Measurements from ENCODE around the gene RBM23.
"Not testable (repeated sequence)": the region's sequence is repeated elsewhere in the genome, so short reads cannot be mapped to it uniquely, and the experiment has no call there.

Gene RBM23

GRCh38 chr14:22915886-22916521 lies 2.9 kb downstream of the RBM23 start:
- Histone ChIP-seq H3K4me1 (ENCODE audit: insufficient read depth, low read length) (peaks cover 9% of the 10 kb centered on the region), H3K27ac (ENCODE audit: low read depth, low read length) (no peak overlapping the region), H3K27me3 (ENCODE audit: insufficient read depth, low read length) (no peaks in the 10 kb centered on the region), H3K9ac (ENCODE audit: low read depth, low read length) (no peak overlapping the region), H3K36me3 (ENCODE audit: insufficient read depth, low read length) (peaks cover 43% of the 10 kb centered on the region), H3K4me3 (ENCODE audit: low read length) (no peak overlapping the region), H3K9me3 (ENCODE audit: insufficient read depth, low read depth, low read length) (no peaks in the 10 kb centered on the region)
- WGBS = 96% methylated on average over 8 of the region's 8 CpGs

- H3K27ac ChIP-seq (ENCODE audit: low read depth, low read length); H3K9me3 ChIP-seq (ENCODE audit: insufficient read depth, low read depth, low read length); H3K4me1 ChIP-seq (ENCODE audit: insufficient read depth, low read length); H3K4me3 ChIP-seq (ENCODE audit: low read length); H3K9ac ChIP-seq (ENCODE audit: low read depth, low read length); H3K27me3 ChIP-seq (ENCODE audit: insufficient read depth, low read length): not testable (repeated sequence)
- 100% methylated on average over 3 of the region's 4 CpGs for WGBS
- peaks cover 34% of the 10 kb centered on the region for H3K36me3 ChIP-seq (ENCODE audit: insufficient read depth, low read length)
These were observed 4.1 kb downstream of the RBM23 start for GRCh38 chr14:22914836-22915235.

GRCh38 chr14:22910916-22911315 lies 8.0 kb downstream of the RBM23 start:
- 96% methylated on average over 4 of the region's 5 CpGs for WGBS
- Histone ChIP-seq H3K27ac (ENCODE audit: low read depth, low read length) (no peak overlapping the region), H3K36me3 (ENCODE audit: insufficient read depth, low read length) (peaks cover 54% of the 10 kb centered on the region)

GRCh38 chr14:22908601-22909000 lies 10.3 kb downstream of the RBM23 start:
- Histone ChIP-seq H3K9me3 (ENCODE audit: insufficient read depth, low read depth, low read length) (no peaks in the 10 kb centered on the region), H3K27ac (ENCODE audit: low read depth, low read length) (no peak overlapping the region), H3K4me1 (ENCODE audit: insufficient read depth, low read length) (no peaks in the 10 kb centered on the region), H3K27me3 (ENCODE audit: insufficient read depth, low read length) (no peaks in the 10 kb centered on the region), H3K36me3 (ENCODE audit: insufficient read depth, low read length) (peaks cover 75% of the 10 kb centered on the region), H3K9ac (ENCODE audit: low read depth, low read length) (no peak overlapping the region), H3K4me3 (ENCODE audit: low read length) (no peak overlapping the region)
- WGBS = 96% methylated on average over 8 of the region's 8 CpGs

More at GRCh38 chr14:22910916-22911315, 8.0 kb downstream of the RBM23 start:
- Histone ChIP-seq H3K4me3 (ENCODE audit: low read length) (no peak overlapping the region), H3K9ac (ENCODE audit: low read depth, low read length) (no peak overlapping the region), H3K9me3 (ENCODE audit: insufficient read depth, low read depth, low read length) (no peaks in the 10 kb centered on the region), H3K27me3 (ENCODE audit: insufficient read depth, low read length) (no peaks in the 10 kb centered on the region), H3K4me1 (ENCODE audit: insufficient read depth, low read length) (no peaks in the 10 kb centered on the region)

GRCh38 chr14:22907429-22907828 lies 11.5 kb downstream of the RBM23 start:
- no peaks in the 10 kb centered on the region for H3K9me3 ChIP-seq (ENCODE audit: insufficient read depth, low read depth, low read length)
- no peak overlapping the region for H3K4me3 ChIP-seq (ENCODE audit: low read length)
- no peaks in the 10 kb centered on the region for H3K4me1 ChIP-seq (ENCODE audit: insufficient read depth, low read length)
- WGBS = no CpG with 5 or more reads among the region's 3 CpGs
- no peaks in the 10 kb centered on the region for H3K27me3 ChIP-seq (ENCODE audit: insufficient read depth, low read length)
- peaks cover 84% of the 10 kb centered on the region for H3K36me3 ChIP-seq (ENCODE audit: insufficient read depth, low read length)
- no peak overlapping the region for H3K9ac ChIP-seq (ENCODE audit: low read depth, low read length)
- H3K27ac ChIP-seq (ENCODE audit: low read depth, low read length) = no peak overlapping the region

GRCh38 chr14:22906073-22906472 lies 12.9 kb downstream of the RBM23 start:
- Histone ChIP-seq H3K27ac (ENCODE audit: low read depth, low read length) (no peak overlapping the region), H3K9ac (ENCODE audit: low read depth, low read length) (no peak overlapping the region), H3K36me3 (ENCODE audit: insufficient read depth, low read length) (peaks cover 85% of the 10 kb centered on the region), H3K9me3 (ENCODE audit: insufficient read depth, low read depth, low read length) (no peaks in the 10 kb centered on the region), H3K27me3 (ENCODE audit: insufficient read depth, low read length) (no peaks in the 10 kb centered on the region), H3K4me1 (ENCODE audit: insufficient read depth, low read length) (no peaks in the 10 kb centered on the region), H3K4me3 (ENCODE audit: low read length) (no peak overlapping the region)
- WGBS = 97% methylated on average over 20 of the region's 20 CpGs

- Histone ChIP-seq H3K4me3 (ENCODE audit: low read length) (no peak overlapping the region), H3K27me3 (ENCODE audit: insufficient read depth, low read length) (no peaks in the 10 kb centered on the region), H3K4me1 (ENCODE audit: insufficient read depth, low read length) (no peaks in the 10 kb centered on the region), H3K9ac (ENCODE audit: low read depth, low read length) (no peak overlapping the region), H3K9me3 (ENCODE audit: insufficient read depth, low read depth, low read length) (no peaks in the 10 kb centered on the region), H3K36me3 (ENCODE audit: insufficient read depth, low read length) (peaks cover 87% of the 10 kb centered on the region), H3K27ac (ENCODE audit: low read depth, low read length) (no peak overlapping the region)
- 96% methylated on average over 4 of the region's 4 CpGs for WGBS
These were observed 13.3 kb downstream of the RBM23 start for GRCh38 chr14:22905627-22906026.

GRCh38 chr14:22903742-22904087 lies 15.2 kb downstream of the RBM23 start:
- whole genome bisulfite sequencing = 100% methylated on average over 2 of the region's 2 CpGs
- peaks cover 4% of the 10 kb centered on the region for H3K27me3 ChIP-seq (ENCODE audit: insufficient read depth, low read length)

GRCh38 chr14:22901799-22902198 lies 17.1 kb downstream of the RBM23 start:
- Histone ChIP-seq H3K36me3 (ENCODE audit: insufficient read depth, low read length) (peaks cover 61% of the 10 kb centered on the region), H3K4me3 (ENCODE audit: low read length) (no peak overlapping the region), H3K27ac (ENCODE audit: low read depth, low read length) (no peak overlapping the region), H3K4me1 (ENCODE audit: insufficient read depth, low read length) (peaks cover 12% of the 10 kb centered on the region; the same call in 1 of the 2 replicates), H3K9me3 (ENCODE audit: insufficient read depth, low read depth, low read length) (no peaks in the 10 kb centered on the region), H3K9ac (ENCODE audit: low read depth, low read length) (no peak overlapping the region), H3K27me3 (ENCODE audit: insufficient read depth, low read length) (peaks cover 23% of the 10 kb centered on the region)
- WGBS = 94% methylated on average over 7 of the region's 7 CpGs

More at GRCh38 chr14:22903742-22904087, 15.2 kb downstream of the RBM23 start:
- Histone ChIP-seq H3K27ac (ENCODE audit: low read depth, low read length) (no peak overlapping the region), H3K9ac (ENCODE audit: low read depth, low read length) (no peak overlapping the region), H3K36me3 (ENCODE audit: insufficient read depth, low read length) (peaks cover 80% of the 10 kb centered on the region), H3K4me3 (ENCODE audit: low read length) (no peak overlapping the region), H3K4me1 (ENCODE audit: insufficient read depth, low read length) (peaks cover 12% of the 10 kb centered on the region; the same call in 1 of the 2 replicates), H3K9me3 (ENCODE audit: insufficient read depth, low read depth, low read length) (no peaks in the 10 kb centered on the region)

GRCh38 chr14:22900081-22900799 lies 18.7 kb downstream of the RBM23 start:
- no peak overlapping the region for H3K9ac ChIP-seq (ENCODE audit: low read depth, low read length)
- no peaks in the 10 kb centered on the region for H3K9me3 ChIP-seq (ENCODE audit: insufficient read depth, low read depth, low read length)
- peak overlapping the region; percentile 43; the same call in 1 of the 2 replicates for H3K27ac ChIP-seq (ENCODE audit: low read depth, low read length)
- 0% methylated on average over 1 of the region's 3 CpGs for WGBS
- peaks cover 46% of the 10 kb centered on the region for H3K36me3 ChIP-seq (ENCODE audit: insufficient read depth, low read length)
- H3K4me1 ChIP-seq (ENCODE audit: insufficient read depth, low read length) = peaks cover 12% of the 10 kb centered on the region; the same call in 1 of the 2 replicates
- no peak overlapping the region for H3K4me3 ChIP-seq (ENCODE audit: low read length)
- H3K27me3 ChIP-seq (ENCODE audit: insufficient read depth, low read length) = peaks cover 39% of the 10 kb centered on the region

GRCh38 chr14:22898302-22899090 lies 20.5 kb downstream of the RBM23 start:
- peaks cover 44% of the 10 kb centered on the region for H3K27me3 ChIP-seq (ENCODE audit: insufficient read depth, low read length)
- H3K9ac ChIP-seq (ENCODE audit: low read depth, low read length) = no peak overlapping the region
- no peaks in the 10 kb centered on the region for H3K9me3 ChIP-seq (ENCODE audit: insufficient read depth, low read depth, low read length)
- H3K4me1 ChIP-seq (ENCODE audit: insufficient read depth, low read length) = peaks cover 12% of the 10 kb centered on the region; the same call in 1 of the 2 replicates
- H3K36me3 ChIP-seq (ENCODE audit: insufficient read depth, low read length) = peaks cover 29% of the 10 kb centered on the region
- WGBS = 77% methylated on average over 3 of the region's 8 CpGs
- H3K27ac ChIP-seq (ENCODE audit: low read depth, low read length) = no peak overlapping the region
- H3K4me3 ChIP-seq (ENCODE audit: low read length) = no peak overlapping the region

Measured in HUES64 (cell line).